Forelimb muscle (tissue), 1 donor: ENCODE results near the gene ENPP7. TPM values are rescaled to one million over a fixed set of nuclear protein-coding genes. Genes with fewer than 3 reads are reported as not detected.

Experiments
- DNase-seq: peaks from one replicate; pipeline ENCODE4 v3.0.0-alpha.2; 2013; ENCODE audit warnings: low read depth
- polyA plus RNA-seq: library from polyadenylated mRNA; unstranded; fragments of 120-200 nt; gene quantifications from one replicate; pipeline ENCODE4 v1.2.1, GENCODE V29; 2013; ENCODE audit not compliant: insufficient read length

The ENPP7 gene, protein sequence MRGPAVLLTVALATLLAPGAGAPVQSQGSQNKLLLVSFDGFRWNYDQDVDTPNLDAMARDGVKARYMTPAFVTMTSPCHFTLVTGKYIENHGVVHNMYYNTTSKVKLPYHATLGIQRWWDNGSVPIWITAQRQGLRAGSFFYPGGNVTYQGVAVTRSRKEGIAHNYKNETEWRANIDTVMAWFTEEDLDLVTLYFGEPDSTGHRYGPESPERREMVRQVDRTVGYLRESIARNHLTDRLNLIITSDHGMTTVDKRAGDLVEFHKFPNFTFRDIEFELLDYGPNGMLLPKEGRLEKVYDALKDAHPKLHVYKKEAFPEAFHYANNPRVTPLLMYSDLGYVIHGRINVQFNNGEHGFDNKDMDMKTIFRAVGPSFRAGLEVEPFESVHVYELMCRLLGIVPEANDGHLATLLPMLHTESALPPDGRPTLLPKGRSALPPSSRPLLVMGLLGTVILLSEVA
- polyA plus RNA-seq: not detected

DNA sequence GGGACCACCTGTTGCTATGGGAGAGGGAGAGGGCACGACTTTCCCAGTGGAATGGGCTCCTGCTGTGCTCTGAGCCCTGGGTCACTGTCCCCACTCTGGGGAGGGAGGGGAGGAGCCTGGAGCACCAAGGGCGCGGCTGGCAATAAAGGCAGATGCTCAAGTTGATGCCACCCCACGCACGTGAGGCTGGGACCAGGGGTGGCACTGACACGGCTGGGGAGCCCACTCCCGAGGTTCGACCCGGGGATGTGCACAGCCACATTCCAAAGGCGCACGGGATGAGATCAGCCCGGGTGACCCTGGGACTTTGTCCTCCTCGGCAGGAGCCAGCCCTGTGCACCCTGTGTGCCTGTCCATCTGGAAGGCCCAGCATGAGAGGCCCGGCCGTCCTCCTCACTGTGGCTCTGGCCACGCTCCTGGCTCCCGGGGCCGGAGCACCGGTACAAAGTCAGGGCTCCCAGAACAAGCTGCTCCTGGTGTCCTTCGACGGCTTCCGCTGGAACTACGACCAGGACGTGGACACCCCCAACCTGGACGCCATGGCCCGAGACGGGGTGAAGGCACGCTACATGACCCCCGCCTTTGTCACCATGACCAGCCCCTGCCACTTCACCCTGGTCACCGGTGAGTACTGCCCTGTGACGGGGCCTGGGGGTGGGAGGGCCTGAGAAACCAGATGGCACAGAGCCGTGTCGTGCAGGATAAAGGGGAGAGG is at the start of gene ENPP7:
Gene ENPP7 (plus strand): TSS at position 175 of the 715 bp plus-strand sequence. CDS start 197 bp downstream, at position 372.
- DNase-seq: no peak

DNA sequence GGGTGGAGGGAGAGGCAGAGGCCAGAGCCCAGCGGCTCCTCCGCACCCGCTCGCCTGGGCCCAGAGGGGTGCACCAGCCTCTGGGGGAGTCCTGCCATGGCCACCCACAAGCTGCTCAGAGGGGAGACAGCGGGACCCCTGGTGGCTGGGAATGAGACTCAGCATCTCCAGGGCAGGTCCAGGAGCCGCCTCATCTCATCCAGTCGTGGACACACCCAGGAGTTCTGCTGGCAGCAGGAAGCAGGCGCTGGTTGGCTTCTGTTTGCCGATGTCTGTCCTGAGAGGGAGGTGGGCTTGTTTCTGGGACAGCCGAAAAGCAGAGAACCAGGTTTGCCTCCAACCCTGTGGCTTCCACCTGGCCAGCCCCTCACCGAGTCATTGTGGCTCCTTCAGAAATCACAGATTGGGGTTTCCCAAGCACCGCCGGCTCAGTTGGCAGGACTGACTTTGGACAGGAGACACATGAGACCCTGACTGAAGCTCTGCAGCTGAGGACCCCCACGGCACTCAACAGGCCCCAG is 49.6 kb upstream of the ENPP7 start:
- no peak for DNase-seq

DNA sequence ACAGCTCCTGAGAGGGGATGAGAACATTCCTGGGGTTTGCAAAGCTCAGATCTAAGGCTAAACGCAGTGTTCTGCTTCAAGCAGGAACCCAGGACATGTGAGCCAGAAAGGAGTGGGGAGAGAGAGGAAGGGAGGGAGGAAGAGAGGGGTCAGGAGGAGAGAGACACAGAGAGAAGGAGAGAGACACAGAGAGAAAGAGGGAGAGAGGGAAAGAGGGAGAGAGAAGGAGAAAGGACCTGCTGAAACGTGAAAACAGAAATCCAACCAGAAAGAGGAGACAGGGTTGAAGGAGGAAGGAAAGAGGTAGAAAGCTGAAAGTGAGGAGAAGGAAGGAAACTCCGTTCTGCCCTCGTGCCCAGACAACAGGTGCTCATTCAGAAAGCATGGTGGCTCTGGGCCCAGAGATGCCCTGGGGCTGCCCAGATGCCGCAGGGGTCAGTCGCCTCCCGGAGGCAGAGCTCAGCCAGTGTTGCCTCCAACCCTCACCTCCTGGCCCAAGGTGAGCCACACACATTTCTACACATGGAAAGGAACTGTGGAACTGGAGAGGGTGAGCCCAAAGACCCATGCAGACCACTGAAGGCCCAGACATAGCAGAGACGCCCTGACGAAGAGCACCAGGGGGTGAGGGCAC is 49.0 kb upstream of the ENPP7 start:
- no peak for DNase-seq

- no peak for DNase-seq
Measured at GRCh38 chr17:79683365-79683764, 47.4 kb upstream of the ENPP7 start.

- DNase-seq: no peak
Measured at GRCh38 chr17:79684132-79684985, 46.4 kb upstream of the ENPP7 start.

GRCh38 chr17:79685121-79685520 is 45.6 kb upstream of the ENPP7 start:
- DNase-seq: no peak

- no peak for DNase-seq
Measured at GRCh38 chr17:79686476-79686875, 44.3 kb upstream of the ENPP7 start.

DNA sequence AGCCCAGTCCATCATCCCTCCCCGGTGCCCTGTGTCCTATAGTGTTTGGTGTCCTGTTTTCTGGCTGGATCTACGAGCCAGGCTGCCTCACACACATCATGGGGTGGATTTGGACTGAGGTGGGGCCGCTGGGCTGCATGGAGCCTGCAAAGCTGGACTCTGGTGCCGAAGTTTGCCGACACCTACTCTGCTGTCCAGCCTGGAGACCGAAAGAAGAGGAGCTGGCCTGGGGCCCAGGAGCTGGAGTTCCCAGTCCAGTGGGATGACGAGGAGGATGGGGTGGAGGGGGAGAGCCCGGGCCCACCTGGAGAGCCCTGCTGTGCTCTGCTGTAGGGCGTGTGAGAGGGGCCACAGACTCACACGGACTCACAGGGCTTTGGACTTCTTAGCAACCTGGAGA is 40.3 kb upstream of the ENPP7 start:
- DNase-seq: no peak

DNA sequence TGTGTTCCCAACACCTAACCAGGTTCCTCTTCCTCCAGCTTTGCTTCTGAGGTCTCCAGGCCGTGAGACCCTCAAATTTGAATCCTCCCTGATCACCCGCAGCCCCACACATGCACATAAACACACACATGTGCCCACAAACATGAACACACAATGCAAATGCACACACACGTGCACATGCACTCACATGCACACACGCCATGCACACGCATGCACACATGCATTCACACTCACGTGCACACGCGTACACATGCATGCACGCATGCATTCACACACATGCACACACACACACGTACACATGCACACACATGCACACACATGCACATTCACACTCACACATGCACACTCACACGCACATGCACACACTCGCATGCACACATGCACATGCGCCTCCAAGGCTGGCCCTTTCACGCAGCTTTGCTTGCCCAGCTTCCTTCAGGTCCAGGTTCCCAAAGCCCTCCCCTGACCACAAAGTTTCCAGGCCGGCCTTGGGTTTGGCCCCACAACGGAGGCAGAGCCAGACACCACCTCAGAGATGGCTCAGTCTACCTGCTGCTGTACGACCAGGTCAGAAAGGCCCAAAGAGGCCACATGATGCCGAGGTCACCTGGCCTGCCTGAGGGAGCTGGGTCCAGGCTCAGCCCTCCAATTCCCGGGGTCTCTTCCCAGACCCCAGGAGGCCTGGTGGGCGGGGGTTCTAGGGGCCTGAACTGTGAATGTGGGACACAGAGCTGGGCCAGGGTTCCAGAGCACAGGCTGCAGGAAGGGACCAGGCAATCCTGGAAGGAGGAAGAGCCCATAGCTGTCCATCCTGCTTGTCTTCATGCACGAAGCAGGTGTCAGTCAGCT is 39.5 kb upstream of the ENPP7 start:
- no peak for DNase-seq

DNA sequence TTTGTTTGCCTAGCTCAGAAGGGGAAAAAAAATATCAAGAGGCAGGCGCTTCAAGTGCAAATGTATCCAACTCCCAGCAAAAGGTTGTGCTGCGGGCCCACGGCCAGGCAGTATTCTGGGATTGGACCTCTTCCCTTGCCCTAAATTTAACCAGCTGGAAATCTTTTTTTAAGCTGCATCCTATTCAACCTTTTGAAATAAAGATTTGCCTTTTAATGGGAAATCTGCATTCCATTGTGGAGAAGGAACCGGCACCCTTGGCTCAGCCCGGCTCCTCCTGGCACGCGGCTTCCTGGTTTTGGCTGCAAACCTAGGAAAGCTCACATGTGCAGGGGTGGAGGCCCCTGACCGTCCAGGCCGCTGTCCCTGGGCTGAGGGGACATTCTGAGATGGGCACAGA is 38.8 kb upstream of the ENPP7 start:
- DNase-seq: peak; percentile 26

DNA sequence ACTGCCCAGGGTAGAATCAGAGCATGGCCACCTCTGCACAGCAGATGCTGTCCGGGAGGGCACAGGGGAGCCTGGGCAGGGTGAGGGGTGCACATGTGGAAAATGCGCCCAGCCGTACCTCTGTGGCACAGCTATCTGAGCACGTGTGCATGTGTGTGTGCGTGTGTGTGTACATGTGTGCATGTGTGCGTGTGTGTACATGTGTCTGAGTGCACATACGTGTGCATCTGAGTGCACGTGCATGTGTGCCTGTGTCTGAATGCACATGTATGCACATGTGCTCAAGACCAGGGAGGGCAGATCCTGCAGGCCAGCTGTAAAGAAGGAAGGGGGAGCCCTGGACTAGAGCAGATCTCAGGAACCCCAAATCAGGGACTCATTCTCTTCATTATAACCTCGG is 37.3 kb upstream of the ENPP7 start:
- no peak for DNase-seq

GRCh38 chr17:79695293-79695790 is 35.4 kb upstream of the ENPP7 start:
- no peak for DNase-seq

DNA sequence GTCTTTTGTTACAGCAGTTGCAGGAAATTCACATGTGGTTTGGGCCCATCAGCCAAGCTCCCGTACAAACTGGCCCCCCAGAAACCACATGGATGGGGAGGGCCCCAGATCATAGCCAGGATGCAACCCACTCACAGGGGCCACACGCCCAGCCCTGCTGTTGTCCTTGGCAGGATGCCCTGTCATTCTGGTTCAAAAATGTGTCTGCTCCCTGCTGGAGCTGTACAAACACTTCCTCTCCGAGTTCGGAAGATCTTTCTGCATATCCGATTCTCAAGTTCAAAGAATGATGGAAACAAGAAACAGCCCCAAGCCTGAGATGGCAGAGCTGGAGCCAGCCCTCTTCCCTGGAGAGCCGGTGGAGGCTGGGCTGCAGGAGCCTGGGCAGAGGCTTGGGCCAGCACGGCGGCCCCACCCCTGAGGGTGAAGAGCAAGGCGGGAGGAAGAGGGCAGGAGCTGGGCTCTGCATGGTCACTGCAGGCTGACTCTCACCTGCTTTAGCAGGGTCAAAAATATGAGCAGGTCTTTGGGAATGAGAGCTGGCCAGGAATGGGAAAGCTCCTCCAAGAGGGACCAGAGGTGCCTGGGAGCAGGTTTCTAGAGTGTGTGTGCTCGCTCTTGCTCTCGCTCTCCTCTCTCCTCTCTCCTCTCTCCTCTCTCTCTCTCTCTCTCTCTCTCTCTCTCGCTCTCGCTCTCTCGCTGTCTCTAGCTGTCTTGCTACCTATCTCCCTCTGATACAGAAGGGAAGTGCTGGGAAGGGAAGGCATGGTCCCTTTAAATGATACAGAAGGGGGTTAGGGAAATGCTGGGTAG is 34.7 kb upstream of the ENPP7 start:
- no peak for DNase-seq

- no peak for DNase-seq
Measured at GRCh38 chr17:79696610-79696982, 34.1 kb upstream of the ENPP7 start.

DNA sequence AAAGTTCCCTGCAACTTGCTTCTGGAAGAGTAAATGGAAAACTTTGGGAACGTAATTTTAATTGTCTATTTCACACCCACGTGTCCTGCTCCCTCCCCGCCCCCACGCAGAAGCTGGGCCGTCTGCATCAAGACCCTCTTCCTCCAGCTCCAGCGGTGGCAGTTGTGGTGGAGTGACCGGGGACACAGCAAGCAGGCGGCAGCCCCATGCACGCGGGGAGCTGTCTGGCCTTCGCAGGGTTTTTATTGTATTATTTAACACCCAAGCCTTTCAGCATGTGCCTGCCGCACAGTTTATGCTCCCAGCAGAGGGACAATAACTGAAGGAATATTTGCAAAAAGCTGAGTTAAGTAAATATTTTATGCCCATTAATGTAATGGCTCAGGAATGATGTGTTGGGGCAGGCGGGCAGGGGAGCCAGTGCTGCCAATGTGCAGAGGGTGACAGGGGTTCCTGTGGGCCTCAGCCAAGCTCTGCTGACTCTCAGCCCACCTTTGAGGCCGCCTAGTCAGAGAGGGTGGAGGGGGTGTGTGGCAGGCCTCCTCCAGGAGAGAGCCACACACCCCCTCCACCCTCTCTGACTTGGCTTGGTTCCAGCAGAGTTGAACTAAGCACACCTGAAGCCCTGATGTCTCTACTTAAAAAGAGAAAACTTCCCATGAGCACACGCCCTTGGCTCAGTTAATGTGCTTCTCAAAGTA is 32.4 kb upstream of the ENPP7 start:
- no peak for DNase-seq

GRCh38 chr17:79699386-79700036 is 31.2 kb upstream of the ENPP7 start:
- DNase-seq: no peak

DNA sequence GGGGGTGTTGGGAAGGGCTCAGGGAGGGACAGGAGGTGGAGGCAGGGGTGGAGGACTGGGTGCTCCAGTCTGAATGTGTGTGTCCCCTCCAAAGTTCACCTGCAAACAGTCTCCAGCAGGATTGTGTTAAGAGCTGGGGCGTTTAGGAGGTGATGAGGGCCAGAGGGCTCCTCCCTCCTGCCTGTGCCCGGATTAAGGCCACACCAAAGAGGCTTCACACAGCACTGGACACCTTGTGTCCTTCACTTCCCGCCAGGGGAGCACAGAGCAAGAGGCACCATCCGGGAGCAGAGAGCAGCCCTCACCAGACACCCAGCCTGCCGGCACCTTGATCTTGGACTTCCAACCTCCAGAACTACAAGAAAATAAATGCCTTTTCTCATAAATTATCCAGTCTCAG is 30.2 kb upstream of the ENPP7 start:
- no peak for DNase-seq

GRCh38 chr17:79702034-79702433 is 28.7 kb upstream of the ENPP7 start:
- DNase-seq: no peak
